Measurements from ENCODE around the gene NTRK2. TPM values are rescaled to one million over a fixed set of nuclear protein-coding genes. Genes with fewer than 3 reads are reported as not detected.

The NTRK2 gene
- polyA plus RNA-seq, 1 experiment, result 2.0 TPM

DNA sequence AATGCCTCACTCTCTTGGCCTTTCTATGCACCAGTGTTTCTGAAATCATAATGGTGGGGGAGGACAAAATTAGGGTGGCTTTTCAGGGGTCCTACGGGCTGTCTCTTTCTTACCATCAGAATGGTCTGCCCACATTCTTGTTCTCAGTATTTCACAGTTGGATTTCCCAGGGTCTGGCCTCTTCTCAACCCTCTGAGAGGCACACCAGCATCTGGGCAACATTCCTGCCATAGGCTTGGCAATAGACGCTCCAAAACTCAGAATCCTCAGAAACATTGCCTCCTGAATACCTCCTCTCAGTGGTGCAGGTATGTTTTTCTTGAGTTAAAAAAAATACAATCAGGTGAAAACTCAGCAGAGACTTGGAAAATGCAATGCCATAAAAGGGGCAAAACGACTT, 358.3 kb downstream of the NTRK2 start:
- TF ChIP-seq, protein P1, sequence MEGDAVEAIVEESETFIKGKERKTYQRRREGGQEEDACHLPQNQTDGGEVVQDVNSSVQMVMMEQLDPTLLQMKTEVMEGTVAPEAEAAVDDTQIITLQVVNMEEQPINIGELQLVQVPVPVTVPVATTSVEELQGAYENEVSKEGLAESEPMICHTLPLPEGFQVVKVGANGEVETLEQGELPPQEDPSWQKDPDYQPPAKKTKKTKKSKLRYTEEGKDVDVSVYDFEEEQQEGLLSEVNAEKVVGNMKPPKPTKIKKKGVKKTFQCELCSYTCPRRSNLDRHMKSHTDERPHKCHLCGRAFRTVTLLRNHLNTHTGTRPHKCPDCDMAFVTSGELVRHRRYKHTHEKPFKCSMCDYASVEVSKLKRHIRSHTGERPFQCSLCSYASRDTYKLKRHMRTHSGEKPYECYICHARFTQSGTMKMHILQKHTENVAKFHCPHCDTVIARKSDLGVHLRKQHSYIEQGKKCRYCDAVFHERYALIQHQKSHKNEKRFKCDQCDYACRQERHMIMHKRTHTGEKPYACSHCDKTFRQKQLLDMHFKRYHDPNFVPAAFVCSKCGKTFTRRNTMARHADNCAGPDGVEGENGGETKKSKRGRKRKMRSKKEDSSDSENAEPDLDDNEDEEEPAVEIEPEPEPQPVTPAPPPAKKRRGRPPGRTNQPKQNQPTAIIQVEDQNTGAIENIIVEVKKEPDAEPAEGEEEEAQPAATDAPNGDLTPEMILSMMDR (IDR thresholded peaks at IDR 0.05; ENCODE audit: insufficient read depth, low read depth, low read length), result no peak
- ChIA-PET CTCF (no interaction called here), POLR2A (no interaction called here)
- DNase-seq (ENCODE audit: low read depth), result no peak
- Histone ChIP-seq H3K27me3 (ENCODE audit: control insufficient read depth, insufficient read depth, low read length) (no peaks in the 10 kb centered on the region), H3K4me3 (ENCODE audit: low read depth, low read length) (no peak overlapping the region), H3K36me3 (ENCODE audit: control insufficient read depth, insufficient read depth, low read length) (no peaks in the 10 kb centered on the region)

DNA sequence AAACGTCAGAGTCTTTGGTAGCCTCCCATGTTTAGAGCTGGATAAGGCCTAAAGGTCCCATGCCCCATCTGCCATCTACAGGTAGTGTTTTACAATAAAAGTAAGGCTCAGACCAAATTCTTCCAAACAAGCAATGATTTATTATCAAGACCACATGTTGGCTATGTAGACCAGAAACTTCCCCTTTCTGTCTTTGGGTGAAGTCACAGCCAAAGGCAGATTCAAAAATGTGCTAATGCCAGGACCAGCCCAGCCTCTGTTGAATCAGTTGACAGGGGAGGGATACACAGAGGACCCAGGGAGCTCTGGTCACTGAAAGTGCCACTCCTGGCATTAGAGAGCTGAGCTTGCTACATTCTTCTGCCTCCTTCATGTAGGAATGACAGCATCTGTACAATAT, 360.8 kb downstream of the NTRK2 start:
- Histone ChIP-seq H3K36me3 (ENCODE audit: control insufficient read depth, insufficient read depth, low read length) (no peaks in the 10 kb centered on the region), H3K4me3 (ENCODE audit: low read depth, low read length) (no peak overlapping the region), H3K27me3 (ENCODE audit: control insufficient read depth, insufficient read depth, low read length) (no peaks in the 10 kb centered on the region)
- CTCF ChIA-PET, result no interaction called here
- TF ChIP-seq, protein P1 (IDR thresholded peaks at IDR 0.05; ENCODE audit: insufficient read depth, low read depth, low read length), result no peak
- DNase-seq (ENCODE audit: low read depth), result no peak
- POLR2A ChIA-PET, result no interaction called here

DNA sequence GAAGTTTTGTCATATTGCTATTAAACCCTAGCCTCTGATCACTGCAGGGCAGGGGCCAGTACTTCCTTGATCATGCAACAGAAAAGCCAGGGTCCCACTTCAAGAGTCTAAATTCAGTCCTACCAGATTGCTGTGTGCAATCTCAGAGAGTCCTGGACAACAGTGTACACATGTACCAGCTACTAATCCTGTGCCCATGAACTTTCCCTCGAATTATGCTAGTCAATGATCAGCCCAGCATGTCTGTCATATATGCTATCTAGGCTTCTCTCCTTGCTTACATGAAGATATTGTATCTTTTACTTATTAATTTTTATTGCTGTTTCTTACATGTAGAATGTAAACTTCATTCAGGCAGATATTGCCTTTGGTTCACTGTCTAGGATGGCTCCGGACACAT, 367.0 kb downstream of the NTRK2 start:
- TF ChIP-seq, protein P1 (IDR thresholded peaks at IDR 0.05; ENCODE audit: insufficient read depth, low read depth, low read length), result no peak
- CTCF ChIA-PET, result no interaction called here
- POLR2A ChIA-PET, result no interaction called here
- Histone ChIP-seq H3K27me3 (ENCODE audit: control insufficient read depth, insufficient read depth, low read length) (no peaks in the 10 kb centered on the region), H3K4me3 (ENCODE audit: low read depth, low read length) (no peak overlapping the region), H3K36me3 (ENCODE audit: control insufficient read depth, insufficient read depth, low read length) (no peaks in the 10 kb centered on the region)
- DNase-seq (ENCODE audit: low read depth), result no peak

DNA sequence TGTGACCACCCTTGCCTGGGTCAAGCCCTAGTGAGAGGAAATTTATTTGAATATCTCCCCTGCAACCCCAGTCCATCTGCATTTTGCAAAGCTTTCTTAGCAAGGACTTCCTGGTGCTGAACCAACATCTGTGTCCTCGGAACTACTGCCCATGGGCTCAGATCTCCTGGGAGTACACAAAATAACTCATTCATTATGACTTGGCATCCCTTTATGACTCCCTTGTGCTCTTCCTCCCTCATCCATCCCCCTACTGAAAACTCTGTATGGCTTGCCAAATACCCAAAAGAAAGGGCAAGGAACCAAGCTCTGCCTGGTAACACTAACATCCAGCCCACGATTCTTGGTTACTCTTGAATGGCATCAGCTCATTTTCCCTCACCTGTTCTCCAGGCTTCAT, 368.5 kb downstream of the NTRK2 start:
- H3K27me3 ChIP-seq (ENCODE audit: control insufficient read depth, insufficient read depth, low read length), result no peaks in the 10 kb centered on the region
- TF ChIP-seq, protein P1 (IDR thresholded peaks at IDR 0.05; ENCODE audit: insufficient read depth, low read depth, low read length), result no peak
- DNase-seq (ENCODE audit: low read depth), result no peak
- POLR2A ChIA-PET, result no interaction called here
- H3K4me3 ChIP-seq (ENCODE audit: low read depth, low read length), result no peak overlapping the region
- H3K36me3 ChIP-seq (ENCODE audit: control insufficient read depth, insufficient read depth, low read length), result no peaks in the 10 kb centered on the region
- CTCF ChIA-PET, result no interaction called here

DNA sequence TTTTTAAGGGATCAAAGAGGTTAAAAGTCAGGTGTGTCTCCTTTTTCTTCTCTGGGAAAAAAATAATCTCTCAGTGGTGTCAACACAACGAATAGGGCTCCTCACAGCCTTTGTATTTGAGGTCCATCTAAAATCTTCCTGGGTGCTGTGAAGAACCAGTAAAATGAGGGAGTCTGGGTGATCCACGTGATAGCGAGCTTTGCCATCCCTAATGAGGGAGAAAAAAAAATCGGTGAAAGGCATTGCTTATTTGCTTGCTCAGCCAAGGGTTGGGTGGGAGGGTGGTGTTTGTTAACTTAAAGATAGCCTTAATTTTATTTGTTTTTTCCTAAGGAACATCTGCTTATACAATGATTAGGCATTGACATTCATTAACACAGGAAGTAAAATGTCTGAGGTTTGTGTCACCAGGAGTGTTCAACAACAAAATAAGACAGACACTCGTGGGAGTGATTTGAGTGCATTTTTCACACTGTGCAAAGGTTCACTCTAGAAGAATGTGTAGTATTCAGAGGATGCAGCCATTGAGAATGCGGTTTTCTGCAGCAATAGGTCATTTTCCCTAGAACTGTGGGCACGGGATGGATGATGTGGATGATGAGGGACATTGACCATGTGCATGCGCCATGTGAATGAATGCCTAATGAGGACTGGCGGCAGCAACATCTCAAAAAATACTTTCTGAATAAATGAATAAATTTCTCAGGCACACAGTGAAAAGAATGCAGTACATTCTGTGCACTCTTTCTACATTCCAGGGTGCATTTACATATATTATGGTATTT, 369.5 kb downstream of the NTRK2 start:
- no peaks in the 10 kb centered on the region for H3K36me3 ChIP-seq (ENCODE audit: control insufficient read depth, insufficient read depth, low read length)
- no peak for DNase-seq (ENCODE audit: low read depth)
- POLR2A ChIA-PET, result no interaction called here
- H3K4me3 ChIP-seq (ENCODE audit: low read depth, low read length), result no peak overlapping the region
- TF ChIP-seq, protein P1 (IDR thresholded peaks at IDR 0.05; ENCODE audit: insufficient read depth, low read depth, low read length), result no peak
- CTCF ChIA-PET, result no interaction called here
- H3K27me3 ChIP-seq (ENCODE audit: control insufficient read depth, insufficient read depth, low read length), result no peaks in the 10 kb centered on the region
